Stimulated activated memory B cell treated with anti-CD40 and anti-IgM and Interleukin-4, amounts not matched to agents 10 μg/mL and 1 μg/mL and 100 μg/mL, for 72 hours (primary cell): Measurements from ENCODE around the gene CD300LG.
"Not testable (repeated sequence)": the region's sequence is repeated elsewhere in the genome, so short reads cannot be mapped to it uniquely, and the experiment has no call there.

ENCODE experiments used
- ATAC-seq: fragments of 150-1000 bp; cut with Tn5 transposase; 2 replicates; pipeline ENCODE4 v1.10.0; 2021
- H3K27ac Mint-ChIP-seq: one replicate; pipeline ENCODE4 v1.8.0; 2022; ENCODE audit warnings: mild to moderate bottlenecking, mixed read lengths
- H3K27me3 Mint-ChIP-seq: one replicate; pipeline ENCODE4 v1.8.0; 2022; ENCODE audit warnings: mixed read lengths
- H3K36me3 Mint-ChIP-seq: one replicate; pipeline ENCODE4 v1.8.0; 2022; ENCODE audit warnings: mixed read lengths
- H3K4me1 Mint-ChIP-seq: one replicate; pipeline ENCODE4 v1.8.0; 2022; ENCODE audit warnings: mixed read lengths
- H3K4me3 Mint-ChIP-seq: one replicate; pipeline ENCODE4 v1.8.0; 2022; ENCODE audit warnings: mild to moderate bottlenecking, moderate library complexity, mixed read lengths
- H3K9me3 Mint-ChIP-seq: one replicate; pipeline ENCODE4 v1.8.0; 2022; ENCODE audit warnings: mixed read lengths

The CD300LG gene, protein sequence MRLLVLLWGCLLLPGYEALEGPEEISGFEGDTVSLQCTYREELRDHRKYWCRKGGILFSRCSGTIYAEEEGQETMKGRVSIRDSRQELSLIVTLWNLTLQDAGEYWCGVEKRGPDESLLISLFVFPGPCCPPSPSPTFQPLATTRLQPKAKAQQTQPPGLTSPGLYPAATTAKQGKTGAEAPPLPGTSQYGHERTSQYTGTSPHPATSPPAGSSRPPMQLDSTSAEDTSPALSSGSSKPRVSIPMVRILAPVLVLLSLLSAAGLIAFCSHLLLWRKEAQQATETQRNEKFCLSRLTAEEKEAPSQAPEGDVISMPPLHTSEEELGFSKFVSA

DNA sequence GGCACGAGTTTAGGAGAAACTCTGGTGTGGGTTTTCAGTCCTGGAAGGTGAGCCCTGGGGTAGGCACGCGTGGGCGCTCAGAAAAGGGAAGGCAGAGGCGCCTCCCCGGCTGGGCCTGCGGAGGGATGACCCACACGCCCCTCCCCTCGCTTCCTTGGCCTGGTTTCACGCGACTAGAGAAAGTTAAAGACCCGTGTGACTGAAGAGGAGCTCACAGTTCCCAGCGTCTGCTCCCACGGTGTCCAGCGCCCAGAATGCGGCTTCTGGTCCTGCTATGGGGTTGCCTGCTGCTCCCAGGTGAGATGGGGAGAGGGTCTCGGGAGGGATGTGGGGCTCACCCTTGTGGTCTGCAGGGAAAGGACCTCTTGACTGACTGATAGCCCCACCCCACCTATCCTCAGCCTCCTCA lies at the start of gene CD300LG:
CD300LG (plus strand) TSS at position 214 of the 409 bp plus-strand sequence; CDS start at position 255, 41 bp downstream.
- H3K27ac Mint-ChIP-seq = no peak within 1 kb of the TSS

DNA sequence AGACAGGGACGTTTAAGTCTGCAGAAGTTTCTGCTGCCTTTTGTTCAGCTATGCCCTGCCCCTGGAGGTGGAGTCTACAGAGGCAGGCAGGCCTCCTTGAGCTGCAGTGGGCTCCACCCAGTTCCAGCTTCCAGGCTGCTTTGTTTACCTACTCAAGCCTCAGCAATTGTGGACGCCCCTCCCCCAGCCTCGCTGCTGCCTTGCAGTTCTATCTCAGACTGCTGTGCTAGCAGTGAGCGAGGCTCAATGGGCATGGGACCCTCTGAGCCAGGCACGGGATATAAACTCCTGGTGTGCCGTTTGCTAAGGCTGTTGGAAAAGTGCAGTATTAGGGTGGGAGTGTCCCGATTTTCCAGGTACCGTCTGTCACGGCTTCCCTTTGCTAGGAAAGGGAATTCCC lies 49.0 kb upstream of the CD300LG start:
- H3K4me1 Mint-ChIP-seq, H3K36me3 Mint-ChIP-seq, H3K9me3 Mint-ChIP-seq, H3K4me3 Mint-ChIP-seq, ATAC-seq, H3K27ac Mint-ChIP-seq: not testable (repeated sequence)
- peaks cover 69% of the 10 kb centered on the region for H3K27me3 Mint-ChIP-seq

More for the DNA sequence above, at the start of gene CD300LG:
- no peak within 1 kb of the TSS for H3K4me3 Mint-ChIP-seq
- H3K9me3 Mint-ChIP-seq = peaks cover 3% of the 10 kb centered on the region
- H3K4me1 Mint-ChIP-seq = peaks cover 10% of the 10 kb centered on the region
- H3K36me3 Mint-ChIP-seq = peaks cover 4% of the 10 kb centered on the region
- ATAC-seq = no peak
- H3K27me3 Mint-ChIP-seq = peaks cover 72% of the 10 kb centered on the region

DNA sequence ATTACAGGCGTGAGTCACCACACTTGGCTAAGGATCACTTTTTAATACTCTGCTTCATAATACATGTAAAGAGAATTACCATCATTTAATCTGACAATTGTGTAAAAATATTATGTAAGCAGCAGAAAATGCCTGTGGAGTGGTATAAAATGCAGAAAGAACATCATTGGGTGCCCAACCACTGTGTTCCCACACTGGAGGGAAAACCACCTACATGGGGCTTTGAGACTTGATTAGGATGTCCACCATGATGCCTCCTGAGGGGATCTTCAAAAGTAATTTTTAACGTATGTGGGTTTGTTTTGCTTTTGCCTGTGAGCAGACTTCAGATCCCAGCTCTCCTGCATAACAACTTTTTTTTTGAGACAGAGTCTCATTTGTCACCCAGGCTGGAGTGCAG lies 47.9 kb upstream of the CD300LG start:
- H3K4me3 Mint-ChIP-seq = no peak overlapping the region
- ATAC-seq = no peak
- no peak overlapping the region for H3K27ac Mint-ChIP-seq
- H3K27me3 Mint-ChIP-seq = peaks cover 71% of the 10 kb centered on the region
- H3K9me3 Mint-ChIP-seq = no peaks in the 10 kb centered on the region
- H3K4me1 Mint-ChIP-seq = no peaks in the 10 kb centered on the region
- no peaks in the 10 kb centered on the region for H3K36me3 Mint-ChIP-seq

DNA sequence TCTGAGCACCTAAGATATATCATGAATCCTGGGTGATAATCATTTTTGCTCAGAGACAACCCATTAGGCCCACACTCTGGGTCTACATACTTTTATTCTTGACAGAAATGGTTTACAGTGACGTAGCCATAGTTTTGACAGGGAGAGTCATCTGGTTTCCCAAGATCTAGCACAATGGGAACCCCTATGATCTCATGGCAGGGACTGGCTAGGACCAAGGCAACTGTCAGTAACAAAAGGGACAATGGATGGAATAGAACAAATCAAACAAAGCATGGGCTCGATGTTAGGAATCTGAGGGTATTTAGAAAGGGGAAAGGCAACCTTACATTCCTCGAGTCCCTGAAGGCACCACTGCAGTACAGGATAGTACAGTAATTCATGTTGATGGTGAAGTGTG lies 46.2 kb upstream of the CD300LG start:
- Mint-ChIP-seq H3K36me3 (no peaks in the 10 kb centered on the region), H3K27ac (no peak overlapping the region), H3K4me1 (no peaks in the 10 kb centered on the region), H3K27me3 (peaks cover 71% of the 10 kb centered on the region), H3K9me3 (peaks cover 4% of the 10 kb centered on the region), H3K4me3 (no peak overlapping the region)
- no peak for ATAC-seq

DNA sequence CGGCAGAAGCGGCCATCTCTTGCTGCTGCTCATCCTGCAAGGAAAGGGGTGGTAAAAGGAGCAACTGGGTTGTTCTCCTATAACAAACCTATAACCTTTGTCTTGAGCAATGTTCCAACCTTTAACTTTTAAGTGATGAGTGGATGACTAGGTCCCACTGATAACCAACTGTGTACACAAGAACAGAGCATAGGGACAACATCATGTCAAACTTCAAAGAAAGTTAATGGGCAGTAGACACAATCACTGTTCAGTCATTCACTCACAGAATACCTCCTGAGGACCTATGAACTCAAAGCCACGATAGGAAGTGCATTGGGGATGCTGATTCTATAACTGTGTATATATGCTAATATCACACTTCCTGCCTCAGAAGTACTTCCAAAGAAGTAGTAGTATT lies 45.1 kb upstream of the CD300LG start:
- H3K27me3 Mint-ChIP-seq = peaks cover 71% of the 10 kb centered on the region
- no peak overlapping the region for H3K27ac Mint-ChIP-seq
- H3K4me3 Mint-ChIP-seq = no peak overlapping the region
- H3K36me3 Mint-ChIP-seq = no peaks in the 10 kb centered on the region
- peaks cover 4% of the 10 kb centered on the region for H3K9me3 Mint-ChIP-seq
- no peaks in the 10 kb centered on the region for H3K4me1 Mint-ChIP-seq
- ATAC-seq = no peak

DNA sequence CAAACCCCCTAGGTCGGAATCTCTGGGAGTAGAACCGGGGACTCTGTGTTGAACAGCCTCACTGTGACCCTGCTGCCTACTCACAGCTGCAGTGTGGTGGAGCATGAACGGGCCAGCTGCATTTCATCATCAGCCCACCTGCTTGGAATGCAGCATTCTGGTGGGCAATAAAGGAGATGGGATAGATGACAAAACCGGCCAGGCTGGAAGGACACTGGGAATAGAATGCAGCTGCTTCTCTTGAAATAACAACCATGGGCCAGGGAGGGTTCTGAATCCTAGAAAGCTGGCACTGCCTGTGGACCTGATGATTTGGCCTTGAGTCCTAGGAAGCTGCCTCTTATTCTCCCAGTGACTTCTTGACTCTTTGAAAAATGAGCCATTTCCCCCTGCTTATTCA lies 43.2 kb upstream of the CD300LG start:
- no peaks in the 10 kb centered on the region for H3K4me1 Mint-ChIP-seq
- H3K27ac Mint-ChIP-seq = no peak overlapping the region
- H3K36me3 Mint-ChIP-seq = no peaks in the 10 kb centered on the region
- ATAC-seq = no peak
- peaks cover 65% of the 10 kb centered on the region for H3K27me3 Mint-ChIP-seq
- no peak overlapping the region for H3K4me3 Mint-ChIP-seq
- peaks cover 4% of the 10 kb centered on the region for H3K9me3 Mint-ChIP-seq

DNA sequence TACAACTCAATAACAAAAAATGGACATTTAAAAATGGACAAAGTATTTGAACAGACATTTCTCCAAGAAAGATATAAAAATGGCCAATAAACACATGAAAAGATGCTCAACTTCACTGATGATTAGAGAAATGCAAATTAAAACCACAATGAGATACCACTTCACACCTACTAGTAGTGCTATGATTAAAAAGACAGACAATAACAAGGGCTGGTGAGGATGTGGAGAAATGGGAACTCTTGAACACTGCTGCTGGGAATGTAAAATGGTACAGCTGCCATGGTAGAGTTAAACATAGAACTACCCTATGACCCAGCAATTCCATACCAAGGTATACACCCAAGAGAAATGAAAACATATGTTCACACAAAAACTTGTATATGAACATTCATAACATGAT lies 41.9 kb upstream of the CD300LG start:
- H3K4me3 Mint-ChIP-seq = no peak overlapping the region
- no peak overlapping the region for H3K27ac Mint-ChIP-seq
- peaks cover 4% of the 10 kb centered on the region for H3K9me3 Mint-ChIP-seq
- no peaks in the 10 kb centered on the region for H3K36me3 Mint-ChIP-seq
- H3K4me1 Mint-ChIP-seq = no peaks in the 10 kb centered on the region
- H3K27me3 Mint-ChIP-seq = peaks cover 65% of the 10 kb centered on the region
- no peak for ATAC-seq

DNA sequence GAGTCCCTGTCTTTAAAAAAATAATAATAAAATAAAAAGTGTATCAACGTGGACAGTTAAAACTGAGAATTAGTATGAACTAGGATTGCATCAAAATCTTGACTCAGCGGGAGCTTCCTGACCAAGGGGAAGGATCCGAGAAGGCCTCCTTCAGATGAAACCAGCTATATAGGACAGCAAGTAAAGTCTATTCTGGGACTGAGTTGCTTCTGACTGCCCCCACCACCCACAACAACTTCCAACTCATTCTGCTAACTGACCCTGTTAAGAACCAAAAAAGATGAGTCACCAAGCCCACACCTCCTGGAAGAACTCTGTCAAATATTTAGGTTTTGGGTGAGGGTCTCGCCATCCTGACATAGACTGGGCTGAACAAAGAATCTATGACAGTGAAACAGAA lies 38.9 kb upstream of the CD300LG start:
- H3K4me3 Mint-ChIP-seq = no peak overlapping the region
- peaks cover 60% of the 10 kb centered on the region for H3K27me3 Mint-ChIP-seq
- H3K9me3 Mint-ChIP-seq = peaks cover 4% of the 10 kb centered on the region
- no peak for ATAC-seq
- H3K36me3 Mint-ChIP-seq = no peaks in the 10 kb centered on the region
- H3K4me1 Mint-ChIP-seq = no peaks in the 10 kb centered on the region
- H3K27ac Mint-ChIP-seq = no peak overlapping the region

DNA sequence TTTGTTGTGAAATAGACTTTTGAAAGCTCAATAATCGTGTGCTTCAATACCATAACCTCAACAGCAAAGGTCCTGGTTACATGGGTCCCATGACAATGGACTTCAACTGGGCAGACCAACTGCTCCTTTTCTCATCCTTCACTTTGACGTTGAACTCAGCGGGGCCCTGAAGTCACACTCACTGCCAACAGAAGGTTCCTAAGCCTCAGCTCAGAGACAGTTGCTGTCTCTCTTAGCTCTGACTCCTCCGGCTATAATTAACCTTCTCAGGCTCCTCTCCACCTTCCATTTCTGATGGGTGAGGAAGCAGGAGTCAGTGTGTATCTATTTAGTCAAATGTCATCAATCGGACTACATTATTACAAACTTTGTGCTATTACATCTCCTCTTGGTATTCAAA lies 37.9 kb upstream of the CD300LG start:
- no peak overlapping the region for H3K4me3 Mint-ChIP-seq
- H3K4me1 Mint-ChIP-seq = no peaks in the 10 kb centered on the region
- H3K9me3 Mint-ChIP-seq = peaks cover 4% of the 10 kb centered on the region
- ATAC-seq = no peak
- H3K27ac Mint-ChIP-seq = no peak overlapping the region
- no peaks in the 10 kb centered on the region for H3K36me3 Mint-ChIP-seq
- peaks cover 56% of the 10 kb centered on the region for H3K27me3 Mint-ChIP-seq

DNA sequence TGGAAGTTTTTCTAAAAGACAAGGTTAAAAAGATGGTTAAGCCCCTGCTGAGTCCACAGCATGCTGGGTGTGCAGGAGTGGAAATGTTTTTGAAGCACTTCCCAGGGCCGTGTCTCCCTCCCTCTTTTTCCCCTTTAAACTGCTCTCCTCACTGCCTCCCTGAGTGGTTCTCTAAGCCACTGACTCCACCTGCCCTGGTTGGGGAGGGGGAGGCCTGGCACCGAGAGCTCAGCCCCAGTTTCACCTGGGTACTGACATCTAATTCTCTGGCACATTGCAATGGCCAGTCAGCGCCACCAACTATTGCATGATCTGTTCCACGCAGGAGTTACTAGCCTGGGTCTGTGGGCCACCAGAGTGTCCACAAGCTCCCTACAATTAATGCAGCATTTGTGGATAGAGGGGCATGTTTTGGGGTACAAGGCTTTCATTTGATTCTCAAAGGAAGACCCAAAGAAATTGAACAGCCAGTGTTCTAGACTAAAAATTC lies 36.7 kb upstream of the CD300LG start:
- no peaks in the 10 kb centered on the region for H3K4me1 Mint-ChIP-seq
- H3K27ac Mint-ChIP-seq = no peak overlapping the region
- H3K4me3 Mint-ChIP-seq = no peak overlapping the region
- peaks cover under 1% of the 10 kb centered on the region for H3K9me3 Mint-ChIP-seq
- no peak for ATAC-seq
- no peaks in the 10 kb centered on the region for H3K36me3 Mint-ChIP-seq
- peaks cover 44% of the 10 kb centered on the region for H3K27me3 Mint-ChIP-seq

DNA sequence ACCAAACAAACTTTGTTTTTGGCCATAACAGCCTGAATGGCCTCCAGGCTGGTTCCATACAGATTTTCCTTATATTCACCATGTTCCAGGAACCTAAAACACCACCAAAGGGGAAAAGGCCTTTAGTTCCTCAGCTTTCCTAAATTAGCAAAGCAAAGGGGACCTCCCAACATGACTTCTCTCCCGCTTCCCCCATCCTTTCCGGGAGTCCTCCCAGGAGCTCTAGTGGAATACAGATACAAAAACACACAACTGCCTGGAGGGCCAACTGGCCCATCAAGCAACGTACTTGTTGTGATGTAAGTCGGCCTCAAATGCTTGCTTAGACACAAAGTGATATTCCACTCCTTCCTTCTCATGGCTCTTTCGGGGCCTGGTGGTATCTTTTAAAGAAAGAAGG lies 36.2 kb upstream of the CD300LG start:
- H3K27me3 Mint-ChIP-seq = peaks cover 39% of the 10 kb centered on the region
- no peak overlapping the region for H3K4me3 Mint-ChIP-seq
- no peak overlapping the region for H3K27ac Mint-ChIP-seq
- no peak for ATAC-seq
- H3K36me3 Mint-ChIP-seq = no peaks in the 10 kb centered on the region
- H3K9me3 Mint-ChIP-seq = no peaks in the 10 kb centered on the region
- no peaks in the 10 kb centered on the region for H3K4me1 Mint-ChIP-seq

DNA sequence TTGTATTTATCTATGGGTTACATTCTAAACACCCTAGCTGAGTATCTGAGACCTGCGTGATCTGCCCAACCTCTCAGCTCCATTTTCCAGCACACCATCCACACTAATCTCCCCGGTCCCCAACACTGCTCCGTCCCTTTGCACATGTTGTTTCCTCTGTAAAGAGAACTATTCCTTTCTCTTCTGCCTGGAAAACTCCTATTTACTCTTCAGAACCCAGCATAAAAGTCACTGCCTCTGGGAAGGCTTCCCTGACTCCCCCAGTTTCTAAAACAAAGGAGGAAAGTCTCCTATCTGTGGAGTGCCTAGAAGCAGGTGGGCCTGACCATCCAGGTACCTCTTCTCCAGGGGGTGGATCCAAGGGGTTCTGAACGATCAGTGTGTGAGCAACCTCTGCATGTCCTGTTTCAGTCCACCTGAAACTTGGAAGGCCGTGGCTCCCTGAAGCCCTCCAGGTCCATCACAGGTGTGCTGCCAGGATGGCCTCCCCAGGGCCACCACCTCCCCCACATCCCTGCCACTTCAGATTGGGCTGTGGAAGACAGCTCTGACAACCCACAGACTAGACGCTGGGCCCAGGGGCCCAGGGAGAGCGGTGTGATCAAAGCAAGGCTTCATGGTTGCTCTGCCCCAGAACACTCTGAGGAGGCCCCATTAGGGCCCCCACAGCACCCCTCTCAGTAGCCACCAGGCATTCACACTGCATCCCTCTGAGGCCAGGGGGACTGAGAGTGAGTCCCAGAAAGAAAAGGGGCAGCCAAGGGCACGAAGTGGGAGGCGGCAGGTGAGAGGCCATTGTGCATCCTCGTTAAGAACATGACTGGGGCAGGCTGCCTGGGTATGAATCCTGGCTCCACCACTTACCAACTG lies 34.3 kb upstream of the CD300LG start:
- peaks cover 38% of the 10 kb centered on the region for H3K27me3 Mint-ChIP-seq
- H3K9me3 Mint-ChIP-seq = no peaks in the 10 kb centered on the region
- no peak for ATAC-seq
- no peak overlapping the region for H3K4me3 Mint-ChIP-seq
- H3K27ac Mint-ChIP-seq = no peak overlapping the region
- H3K4me1 Mint-ChIP-seq = no peaks in the 10 kb centered on the region
- H3K36me3 Mint-ChIP-seq = no peaks in the 10 kb centered on the region

DNA sequence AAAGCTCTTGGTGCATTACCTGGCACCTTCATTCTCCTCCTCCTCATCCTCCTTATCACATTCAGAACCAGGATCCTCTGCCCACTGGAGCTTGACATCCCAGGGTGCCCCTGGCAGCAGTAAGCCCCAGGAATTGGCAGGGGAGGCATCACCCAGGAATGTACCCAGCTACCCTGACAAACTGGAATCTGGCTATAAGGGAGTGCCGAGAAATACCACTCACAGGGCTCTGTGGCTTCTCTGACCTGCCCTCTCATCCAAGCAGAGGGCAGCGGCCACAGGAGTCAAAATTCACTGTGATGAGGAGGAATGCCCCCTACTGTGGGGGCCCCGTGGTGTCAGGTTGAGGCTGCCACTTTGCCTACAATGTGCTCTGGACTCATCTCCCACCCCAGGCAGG lies 33.6 kb upstream of the CD300LG start:
- Mint-ChIP-seq H3K4me1 (no peaks in the 10 kb centered on the region), H3K27ac (no peak overlapping the region), H3K4me3 (no peak overlapping the region), H3K9me3 (no peaks in the 10 kb centered on the region), H3K36me3 (no peaks in the 10 kb centered on the region), H3K27me3 (peaks cover 45% of the 10 kb centered on the region)
- ATAC-seq = no peak

DNA sequence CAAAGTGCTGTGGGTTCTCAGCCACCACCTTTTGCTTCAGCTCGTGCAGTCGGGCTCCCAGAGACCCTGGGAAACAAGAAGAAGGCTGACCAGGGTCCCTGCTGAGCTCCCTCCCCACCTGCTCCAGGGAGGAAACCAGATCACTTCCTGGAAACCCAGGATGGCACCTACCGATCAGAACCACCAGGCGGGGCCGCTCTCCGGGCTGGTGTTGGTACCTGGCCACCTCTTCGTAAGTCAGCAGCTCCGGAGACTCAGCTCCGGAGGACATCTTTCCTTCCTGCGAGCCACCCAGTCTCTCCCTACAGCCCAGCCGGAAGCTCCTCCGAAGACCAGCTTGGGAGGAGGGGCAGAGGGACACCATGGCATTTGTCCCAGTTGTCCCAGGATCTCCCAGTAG lies 33.0 kb upstream of the CD300LG start:
- no peaks in the 10 kb centered on the region for H3K9me3 Mint-ChIP-seq
- peaks cover 45% of the 10 kb centered on the region for H3K27me3 Mint-ChIP-seq
- no peaks in the 10 kb centered on the region for H3K4me1 Mint-ChIP-seq
- H3K36me3 Mint-ChIP-seq = no peaks in the 10 kb centered on the region
- no peak overlapping the region for H3K4me3 Mint-ChIP-seq
- H3K27ac Mint-ChIP-seq = no peak overlapping the region
- no peak for ATAC-seq

DNA sequence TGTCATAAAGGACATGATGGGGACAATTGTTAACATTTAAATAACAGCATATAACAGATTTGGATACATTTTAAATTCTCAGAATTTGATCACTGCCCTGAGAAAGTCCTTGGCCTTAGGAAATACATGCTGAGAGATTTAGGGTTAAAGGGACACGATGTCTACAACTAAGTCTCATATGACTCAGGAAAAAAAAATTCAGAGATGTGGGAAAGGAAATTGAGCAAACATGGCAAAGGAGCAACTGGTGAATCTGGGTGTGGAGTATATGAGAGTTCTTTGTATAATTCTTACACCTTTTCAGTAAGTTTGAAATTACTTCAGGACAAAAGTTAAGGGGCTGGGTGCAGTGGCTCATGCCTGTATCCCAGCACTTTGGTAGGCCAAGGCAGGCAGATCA lies 32.3 kb upstream of the CD300LG start:
- Mint-ChIP-seq H3K36me3 (no peaks in the 10 kb centered on the region), H3K4me1 (no peaks in the 10 kb centered on the region), H3K27me3 (peaks cover 45% of the 10 kb centered on the region), H3K9me3 (no peaks in the 10 kb centered on the region), H3K4me3 (no peak overlapping the region), H3K27ac (no peak overlapping the region)
- no peak for ATAC-seq
